HCT116 (cell line): ENCODE data around the gene MARCHF2. TPM values are rescaled to one million over a fixed set of nuclear protein-coding genes. Genes with fewer than 3 reads are reported as not detected.
"Not testable (repeated sequence)": the region's sequence is repeated elsewhere in the genome, so short reads cannot be mapped to it uniquely, and the experiment has no call there.

Experiments used
- ATAC-seq: fragments of 200-7000 bp; cut with Tn5 transposase; 2 replicates; pipeline ENCODE4 v1.9.1; 2020; ENCODE audit warnings: mild to moderate bottlenecking, moderate library complexity
- BruUV-seq: library from RNA; stranded (reverse); fragments of 400-500 nt; replicated peaks from 2 replicates; lab custom pipeline; 2021; lab: Mats Ljungman, UMichigan
- CTCF ChIA-PET: fragments of 300-600 bp; sonication (Branson Sonifier 250); formaldehyde crosslinking; loops from one replicate; lab custom pipeline; 2021; ENCODE audit warnings: antibody characterized with exemption; lab: Charles Lee
- POLR2A ChIA-PET: fragments of 300-600, 350-600 bp; sonication (Branson Sonifier 250); formaldehyde crosslinking; loops from one replicate; lab custom pipeline; 2021; ENCODE audit warnings: antibody characterized with exemption; lab: Charles Lee
- RAD21 ChIA-PET, 2 experiments: fragments of 300-600 bp; sonication (Branson Sonifier 250); formaldehyde crosslinking; loops; one replicate each; lab custom pipeline; 2023; ENCODE audit warnings: low total read pairs in 2 of 2; ENCODE audit not compliant: uncharacterized antibody in 2 of 2, unreplicated experiment in 2 of 2, low non-redundant PET in 1 of 2; lab: Charles Lee
- DNase-seq: peaks from one replicate; pipeline ENCODE4 v3.0.0-alpha.2; 2010; ENCODE audit warnings: low read depth, low spot score
- H2AFZ ChIP-seq: fragments of 200-600 bp; shearing (Covaris generic), sonication (generic); 2 replicates; pipeline ENCODE4 v1.6.1; 2017; ENCODE audit warnings: low read depth, mixed run types, mixed read lengths, antibody characterized with exemption, low read length; ENCODE audit not compliant: poor library complexity, severe bottlenecking
- H3K27ac ChIP-seq: 2 replicates; pipeline ENCODE4 v1.5.1; 2012; ENCODE audit warnings: low read depth, low read length
- H3K27me3 ChIP-seq: fragments of 200-600 bp; sonication (generic); 2 replicates; pipeline ENCODE4 v1.6.1; 2016; ENCODE audit warnings: mixed run types, low read length, mixed read lengths; ENCODE audit not compliant: insufficient read depth
- H3K36me3 ChIP-seq, 2 experiments: fragments of 200-500 bp in 1 of 2; fragments of 200-600 bp in 1 of 2; sonication (Bioruptor generic) in 1 of 2; sonication (generic) in 1 of 2; 2 replicates each; pipeline versions ENCODE4 v1.5.1 to v1.6.1; 2014 to 2016; ENCODE audit warnings: low read length in 2 of 2, inconsistent platforms in 1 of 2, mixed read lengths in 1 of 2, mixed run types in 1 of 2; ENCODE audit not compliant: insufficient read depth in 2 of 2, control insufficient read depth in 1 of 2
- H3K4me1 ChIP-seq, 2 experiments: fragments of 200-600 bp in 1 of 2; sonication (generic) in 1 of 2; 2 replicates each; pipeline versions ENCODE4 v1.5.1 to v1.6.1; 2012 to 2017; ENCODE audit warnings: low read length in 2 of 2, inconsistent platforms in 1 of 2, mild to moderate bottlenecking in 1 of 2, mixed read lengths in 1 of 2, mixed run types in 1 of 2, moderate library complexity in 1 of 2; ENCODE audit not compliant: insufficient read depth in 2 of 2, control insufficient read depth in 1 of 2
- H3K4me2 ChIP-seq: fragments of 200-600 bp; sonication (generic); 2 replicates; pipeline ENCODE4 v1.6.1; 2017; ENCODE audit warnings: mixed run types, low read length, mixed read lengths
- H3K4me3 ChIP-seq, 2 experiments: fragments of 200-600 bp in 1 of 2; sonication (generic) in 1 of 2; replicated peaks in 1 of 2; 2 replicates each; pipeline ENCODE4 v1.5.1; 2011 to 2016; ENCODE audit warnings: low read length in 2 of 2, control low read depth in 1 of 2, low read depth in 1 of 2, mild to moderate bottlenecking in 1 of 2, mixed read lengths in 1 of 2, mixed run types in 1 of 2
- H3K79me2 ChIP-seq: fragments of 200-600 bp; sonication (generic); 2 replicates; pipeline ENCODE4 v1.6.1; 2017; ENCODE audit warnings: mild to moderate bottlenecking, mixed run types, low read length, moderate library complexity, mixed read lengths; ENCODE audit not compliant: insufficient read depth
- H3K9ac ChIP-seq: fragments of 200-600 bp; sonication (generic); 2 replicates; pipeline ENCODE4 v1.6.1; 2016; ENCODE audit warnings: low read length, mixed read lengths
- H3K9me2 ChIP-seq: fragments of 200-600 bp; sonication (generic), shearing (Covaris generic); 2 replicates; pipeline ENCODE4 v1.6.1; 2017; ENCODE audit warnings: mixed run types, mild to moderate bottlenecking, moderate library complexity; ENCODE audit not compliant: insufficient read depth
- H3K9me3 ChIP-seq, 2 experiments: fragments of 200-500 bp in 1 of 2; fragments of 200-600 bp in 1 of 2; sonication (Bioruptor generic) in 1 of 2; sonication (generic) in 1 of 2; 2 replicates each; pipeline ENCODE4 v1.6.1; 2014 to 2017; ENCODE audit warnings: low read length in 2 of 2, mixed read lengths in 2 of 2, inconsistent platforms in 1 of 2, low read depth in 1 of 2, mild to moderate bottlenecking in 1 of 2, mixed run types in 1 of 2, moderate library complexity in 1 of 2; ENCODE audit not compliant: control insufficient read depth in 1 of 2, insufficient read depth in 1 of 2
- H4K20me1 ChIP-seq: fragments of 200-600 bp; sonication (generic), shearing (Covaris generic); 2 replicates; pipeline ENCODE4 v1.6.1; 2017; ENCODE audit warnings: mixed run types, mild to moderate bottlenecking, moderate library complexity; ENCODE audit not compliant: insufficient read depth
- SP1 ChIP-seq: IDR thresholded peaks from 2 replicates; pipeline ENCODE4 v1.6.1; 2012; ENCODE audit warnings: low read depth
- intact Hi-C: fragments of 100-400 bp; cut with micrococcal nuclease; formaldehyde crosslinking; loops from 2 replicates; pipeline ENCODE4 v1.10.0; 2022
- total RNA-seq: library from RNA; stranded (reverse); gene quantifications from one replicate; pipeline ENCODE4 v1.2.1, GENCODE V29; 2021; ENCODE audit not compliant: unreplicated experiment

MARCHF2 gene
- total RNA-seq, 1 experiment from 2014 or later = 22.5 TPM

DNA sequence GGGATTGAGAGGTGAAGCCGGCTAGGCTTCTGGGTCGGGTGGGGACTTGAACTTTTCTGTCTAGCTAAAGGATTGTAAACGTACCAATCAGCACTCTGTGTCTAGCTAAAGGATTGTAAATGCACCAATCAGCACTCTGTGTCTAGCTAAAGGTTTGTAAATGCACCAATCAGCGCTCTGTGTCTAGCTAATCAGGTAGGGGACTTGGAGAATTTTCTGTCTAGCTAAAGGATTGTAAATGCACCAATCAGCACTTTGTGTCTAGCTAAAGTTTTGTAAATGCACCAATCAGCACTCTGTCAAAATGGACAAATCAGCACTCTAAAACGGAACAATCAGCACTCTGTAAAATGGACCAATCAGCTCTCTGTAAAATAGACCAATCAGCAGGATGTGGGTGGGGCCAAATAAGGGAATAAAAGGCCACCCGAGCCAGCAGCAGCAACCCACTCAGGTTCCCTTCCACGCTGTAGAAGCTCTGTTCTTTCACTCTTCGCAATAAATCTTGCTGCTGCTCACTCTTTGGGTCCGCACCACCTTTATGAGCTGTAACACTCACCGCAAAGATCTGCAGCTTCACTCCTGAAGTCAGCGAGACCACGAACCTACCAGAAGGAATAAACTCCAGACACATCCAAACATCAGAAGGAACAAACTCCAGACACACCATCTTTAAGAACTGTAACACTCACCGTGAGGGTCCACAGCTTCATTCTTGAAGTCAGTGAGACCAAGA, 33.8 kb upstream of the MARCHF2 start:
- RAD21 ChIA-PET, CTCF ChIA-PET: not testable (repeated sequence)

DNA sequence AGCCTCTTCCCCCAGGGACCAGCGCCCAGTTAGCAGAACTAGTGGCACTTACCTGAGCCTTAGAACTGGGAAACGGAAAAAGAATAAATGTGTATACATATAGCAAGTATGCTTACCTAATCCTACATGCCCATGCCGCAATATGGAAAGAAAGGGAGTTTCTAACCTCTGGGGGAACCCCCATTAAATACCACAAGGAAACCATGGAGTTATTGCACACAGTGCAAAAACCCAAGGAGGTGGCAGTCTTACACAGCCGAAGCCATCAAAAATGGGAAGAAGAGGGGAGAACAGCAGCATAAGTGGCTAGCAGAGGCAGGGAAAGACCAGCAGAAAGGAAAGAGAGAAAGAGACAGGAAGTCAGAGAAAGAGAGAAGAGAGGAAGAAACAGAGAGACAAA, 28.5 kb upstream of the MARCHF2 start:
- H3K4me2 ChIP-seq, H3K27me3 ChIP-seq, H3K9me3 ChIP-seq, H3K4me3 ChIP-seq, H3K79me2 ChIP-seq, ATAC-seq, H4K20me1 ChIP-seq, DNase-seq, BruUV-seq, H3K9ac ChIP-seq, H2AFZ ChIP-seq, H3K36me3 ChIP-seq, POLR2A ChIA-PET, RAD21 ChIA-PET, CTCF ChIA-PET, intact Hi-C loops, H3K27ac ChIP-seq, H3K9me2 ChIP-seq: not testable (repeated sequence)
- H3K4me1 ChIP-seq = peaks cover 0 to 11% of the 10 kb centered on the region in 2 experiments; a peak in 2 of 4 replicates

More for the DNA sequence above, 33.8 kb upstream of the MARCHF2 start:
- H3K4me2 ChIP-seq, H3K36me3 ChIP-seq, H3K4me3 ChIP-seq, H3K9me2 ChIP-seq, BruUV-seq, H3K27ac ChIP-seq, ATAC-seq, DNase-seq, H3K9ac ChIP-seq, H2AFZ ChIP-seq, H3K79me2 ChIP-seq, intact Hi-C loops, H3K27me3 ChIP-seq, H4K20me1 ChIP-seq, H3K4me1 ChIP-seq, H3K9me3 ChIP-seq: not testable (repeated sequence)
- POLR2A ChIA-PET = interaction anchor here (1.1 to 1.3 kb wide), 2 partner anchors 10 to 17 kb away, joined by 5 to 10 read pairs; partner anchors contain the start of gene RAB11B
- TF ChIP-seq SP1 = peak; percentile 46; the same call in 1 of the 2 replicates

DNA sequence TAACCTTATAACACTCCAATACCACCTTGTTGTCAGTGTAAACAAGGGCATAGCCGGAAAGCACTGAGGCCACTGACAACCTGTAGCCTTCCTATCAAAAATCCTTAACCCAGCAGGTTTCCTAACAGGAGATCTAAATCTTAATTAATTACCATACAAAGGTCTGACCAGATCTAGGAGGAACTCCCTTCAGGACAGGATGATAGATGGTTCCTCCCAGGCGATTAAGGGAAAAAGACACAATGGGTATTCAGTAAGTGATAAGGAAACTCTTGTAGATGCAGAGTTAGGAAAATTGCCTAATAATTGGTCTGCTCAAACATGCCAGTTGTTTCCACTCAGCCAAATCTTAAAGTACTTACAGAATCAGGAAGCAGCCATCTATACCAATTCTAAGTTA, 28.0 kb upstream of the MARCHF2 start:
- CTCF ChIA-PET, ATAC-seq, H3K36me3 ChIP-seq, DNase-seq, H3K4me2 ChIP-seq, POLR2A ChIA-PET, intact Hi-C loops, H3K27me3 ChIP-seq, H2AFZ ChIP-seq, H3K9me2 ChIP-seq, H3K9ac ChIP-seq, H3K9me3 ChIP-seq, H4K20me1 ChIP-seq, H3K27ac ChIP-seq, H3K79me2 ChIP-seq, BruUV-seq, RAD21 ChIA-PET, H3K4me3 ChIP-seq: not testable (repeated sequence)
- H3K4me1 ChIP-seq = peaks cover 0 to 11% of the 10 kb centered on the region in 2 experiments; a peak in 2 of 4 replicates

DNA sequence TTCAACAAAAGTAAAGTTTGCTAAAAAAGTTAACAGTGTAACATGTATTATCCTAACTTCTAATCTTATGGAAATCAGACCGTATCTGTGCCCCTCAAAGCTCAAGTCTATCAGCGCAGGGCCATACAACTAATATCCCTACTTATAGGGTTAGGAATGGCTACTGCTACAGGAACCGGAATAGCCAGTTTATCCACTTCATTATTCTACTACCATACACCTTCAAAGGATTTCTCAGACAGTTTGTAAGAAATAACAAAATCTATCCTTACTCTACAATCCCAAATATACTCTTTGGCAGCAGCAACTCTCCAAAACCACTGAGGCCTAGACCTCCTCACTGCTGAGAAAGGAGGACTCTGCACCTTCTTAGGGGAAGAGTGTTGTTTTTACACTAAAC, 27.5 kb upstream of the MARCHF2 start:
- H3K4me3 ChIP-seq, H3K27me3 ChIP-seq, DNase-seq, H3K9me3 ChIP-seq, intact Hi-C loops, H3K79me2 ChIP-seq, H3K36me3 ChIP-seq, H2AFZ ChIP-seq, POLR2A ChIA-PET, H3K27ac ChIP-seq, H4K20me1 ChIP-seq, BruUV-seq, CTCF ChIA-PET, H3K4me2 ChIP-seq, H3K9ac ChIP-seq, H3K9me2 ChIP-seq, ATAC-seq, RAD21 ChIA-PET: not testable (repeated sequence)
- H3K4me1 ChIP-seq = peaks cover 0 to 11% of the 10 kb centered on the region in 2 experiments; a peak in 2 of 4 replicates
